Activated B cell treated with CpG ODN at 0.5 μM for 24 hours (primary cell): Measurements from ENCODE around the gene HAND1. TPM values are rescaled to one million over a fixed set of nuclear protein-coding genes. Genes with fewer than 3 reads are reported as not detected.

Experiments used
- ATAC-seq: fragments of 200-7000 bp; cut with Tn5 transposase; one replicate; pipeline ENCODE4 v1.10.0; 2021; ENCODE audit warnings: low read depth, mild to moderate bottlenecking, moderate library complexity
- CTCF ChIA-PET: fragments of 350-600 bp; sonication (Branson Sonifier 250); formaldehyde crosslinking; loops from one replicate; lab custom pipeline; 2021; ENCODE audit warnings: antibody characterized with exemption; lab: Charles Lee
- POLR2A ChIA-PET: fragments of 350-600 bp; sonication (Branson Sonifier 250); formaldehyde crosslinking; loops from one replicate; lab custom pipeline; 2021; ENCODE audit warnings: antibody characterized with exemption; lab: Charles Lee
- DNase-seq: peaks from one replicate; pipeline ENCODE4 v3.0.0; 2022
- H3K27ac Mint-ChIP-seq: one replicate; pipeline ENCODE4 v1.8.0; 2020; ENCODE audit warnings: mixed read lengths
- H3K27me3 Mint-ChIP-seq: one replicate; pipeline ENCODE4 v1.8.0; 2021; ENCODE audit warnings: mixed read lengths
- H3K36me3 Mint-ChIP-seq: one replicate; pipeline ENCODE4 v1.8.0; 2021; ENCODE audit warnings: low read depth, mixed read lengths
- H3K4me1 Mint-ChIP-seq: one replicate; pipeline ENCODE4 v1.8.0; 2021; ENCODE audit warnings: mixed read lengths
- H3K4me3 Mint-ChIP-seq: one replicate; pipeline ENCODE4 v1.8.0; 2020; ENCODE audit warnings: mild to moderate bottlenecking, mixed read lengths
- H3K9me3 Mint-ChIP-seq: one replicate; pipeline ENCODE4 v1.8.0; 2020; ENCODE audit warnings: mixed read lengths
- intact Hi-C: fragments of 100-400 bp; cut with micrococcal nuclease; formaldehyde crosslinking; loops from one replicate; pipeline ENCODE4 v1.15.1; 2024
- total RNA-seq: library from RNA; stranded (reverse); gene quantifications from 2 replicates; pipeline ENCODE4 v1.2.3, GENCODE V29; 2022
- TF ChIP-seq, protein P1 (sequence below): fragments of 200-600 bp; IDR thresholded peaks from one replicate; pipeline ENCODE4 v1.8.0; 2022; ENCODE audit warnings: antibody characterized with exemption, mild to moderate bottlenecking

The HAND1 gene
- total RNA-seq, 1 donor from 2014 or later, result not detected

DNA sequence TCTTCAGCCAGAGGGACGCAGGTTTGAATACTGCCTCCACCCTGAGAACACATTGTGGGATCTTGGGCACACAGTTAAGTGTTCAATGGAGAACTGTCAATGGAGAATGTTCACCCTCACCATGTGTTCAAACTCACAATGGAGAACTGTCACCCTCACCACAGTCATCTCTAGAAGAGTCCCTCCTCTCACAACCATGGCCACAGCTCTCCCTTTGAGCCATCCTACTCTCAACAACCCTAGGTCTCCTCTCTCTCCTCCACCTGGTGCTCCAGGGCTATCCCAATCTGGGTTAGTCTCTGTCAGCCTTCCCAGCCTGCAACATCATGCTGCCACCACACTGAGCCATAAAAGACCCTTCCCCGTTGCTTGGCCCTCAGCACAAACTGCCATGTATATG lies 36.3 kb upstream of the HAND1 start:
- no peak overlapping the region for H3K4me3 Mint-ChIP-seq
- ChIA-PET CTCF (no interaction called here), POLR2A (no interaction called here)
- DNase-seq (no peak), ATAC-seq (no peak)
- H3K4me1 Mint-ChIP-seq, result no peaks in the 10 kb centered on the region
- H3K36me3 Mint-ChIP-seq, result no peaks in the 10 kb centered on the region
- TF ChIP-seq, protein P1, sequence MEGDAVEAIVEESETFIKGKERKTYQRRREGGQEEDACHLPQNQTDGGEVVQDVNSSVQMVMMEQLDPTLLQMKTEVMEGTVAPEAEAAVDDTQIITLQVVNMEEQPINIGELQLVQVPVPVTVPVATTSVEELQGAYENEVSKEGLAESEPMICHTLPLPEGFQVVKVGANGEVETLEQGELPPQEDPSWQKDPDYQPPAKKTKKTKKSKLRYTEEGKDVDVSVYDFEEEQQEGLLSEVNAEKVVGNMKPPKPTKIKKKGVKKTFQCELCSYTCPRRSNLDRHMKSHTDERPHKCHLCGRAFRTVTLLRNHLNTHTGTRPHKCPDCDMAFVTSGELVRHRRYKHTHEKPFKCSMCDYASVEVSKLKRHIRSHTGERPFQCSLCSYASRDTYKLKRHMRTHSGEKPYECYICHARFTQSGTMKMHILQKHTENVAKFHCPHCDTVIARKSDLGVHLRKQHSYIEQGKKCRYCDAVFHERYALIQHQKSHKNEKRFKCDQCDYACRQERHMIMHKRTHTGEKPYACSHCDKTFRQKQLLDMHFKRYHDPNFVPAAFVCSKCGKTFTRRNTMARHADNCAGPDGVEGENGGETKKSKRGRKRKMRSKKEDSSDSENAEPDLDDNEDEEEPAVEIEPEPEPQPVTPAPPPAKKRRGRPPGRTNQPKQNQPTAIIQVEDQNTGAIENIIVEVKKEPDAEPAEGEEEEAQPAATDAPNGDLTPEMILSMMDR, result no peak
- no peaks in the 10 kb centered on the region for H3K9me3 Mint-ChIP-seq
- no peak overlapping the region for H3K27ac Mint-ChIP-seq
- peaks cover 33% of the 10 kb centered on the region for H3K27me3 Mint-ChIP-seq
- intact Hi-C loops, result no loop called here

DNA sequence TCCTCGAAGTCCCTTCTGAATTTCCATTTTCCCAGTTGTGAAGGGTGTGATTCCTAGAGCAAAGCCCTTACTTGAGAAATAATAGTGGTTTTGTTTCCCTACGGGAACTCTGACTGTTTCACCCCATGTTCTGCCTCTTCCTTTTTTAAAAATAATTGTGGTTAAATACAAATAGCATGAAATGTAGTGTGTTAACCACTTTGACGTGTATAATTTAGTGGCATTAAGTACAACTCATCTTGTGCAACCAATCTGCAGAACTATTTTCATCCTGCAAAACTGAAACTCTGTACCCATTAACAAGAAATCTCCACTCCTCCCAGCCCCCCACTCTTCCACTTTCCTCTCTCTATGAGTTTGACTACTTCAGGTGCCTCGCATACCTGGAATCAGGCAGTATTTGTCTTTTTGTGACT lies 35.6 kb upstream of the HAND1 start:
- Mint-ChIP-seq H3K27me3 (peaks cover 30% of the 10 kb centered on the region), H3K9me3 (no peaks in the 10 kb centered on the region), H3K36me3 (no peaks in the 10 kb centered on the region), H3K4me1 (no peaks in the 10 kb centered on the region), H3K4me3 (no peak overlapping the region), H3K27ac (no peak overlapping the region)
- TF ChIP-seq, protein P1, result no peak
- ATAC-seq (no peak), DNase-seq (no peak)
- ChIA-PET POLR2A (no interaction called here), CTCF (no interaction called here)
- intact Hi-C loops, result no loop called here

DNA sequence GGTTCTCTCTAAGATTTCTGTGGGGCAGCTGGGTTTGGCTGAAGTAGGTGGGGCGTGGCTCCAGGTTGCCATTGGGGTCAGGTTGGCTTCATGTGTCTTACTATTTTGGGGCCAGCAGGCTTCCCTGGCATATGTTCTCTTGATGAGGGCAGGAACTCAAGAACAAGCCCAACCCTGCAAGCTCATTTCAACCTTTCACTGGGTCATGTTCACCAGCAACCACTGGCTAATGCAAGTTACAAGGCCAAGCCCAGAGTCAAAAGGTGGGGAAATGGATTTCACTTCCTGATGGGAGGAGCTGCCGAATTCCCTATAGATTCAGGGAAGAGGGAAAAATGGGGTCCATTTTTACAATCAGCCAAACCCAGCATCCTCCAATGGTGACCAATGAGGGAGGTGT lies 34.0 kb upstream of the HAND1 start:
- Mint-ChIP-seq H3K27ac (no peak overlapping the region), H3K27me3 (peaks cover 19% of the 10 kb centered on the region), H3K9me3 (no peaks in the 10 kb centered on the region), H3K4me3 (no peak overlapping the region), H3K36me3 (no peaks in the 10 kb centered on the region), H3K4me1 (no peaks in the 10 kb centered on the region)
- DNase-seq (no peak), ATAC-seq (no peak)
- intact Hi-C loops, result no loop called here
- POLR2A ChIA-PET, result no interaction called here
- CTCF ChIA-PET, result no interaction called here
- TF ChIP-seq, protein P1, result no peak

DNA sequence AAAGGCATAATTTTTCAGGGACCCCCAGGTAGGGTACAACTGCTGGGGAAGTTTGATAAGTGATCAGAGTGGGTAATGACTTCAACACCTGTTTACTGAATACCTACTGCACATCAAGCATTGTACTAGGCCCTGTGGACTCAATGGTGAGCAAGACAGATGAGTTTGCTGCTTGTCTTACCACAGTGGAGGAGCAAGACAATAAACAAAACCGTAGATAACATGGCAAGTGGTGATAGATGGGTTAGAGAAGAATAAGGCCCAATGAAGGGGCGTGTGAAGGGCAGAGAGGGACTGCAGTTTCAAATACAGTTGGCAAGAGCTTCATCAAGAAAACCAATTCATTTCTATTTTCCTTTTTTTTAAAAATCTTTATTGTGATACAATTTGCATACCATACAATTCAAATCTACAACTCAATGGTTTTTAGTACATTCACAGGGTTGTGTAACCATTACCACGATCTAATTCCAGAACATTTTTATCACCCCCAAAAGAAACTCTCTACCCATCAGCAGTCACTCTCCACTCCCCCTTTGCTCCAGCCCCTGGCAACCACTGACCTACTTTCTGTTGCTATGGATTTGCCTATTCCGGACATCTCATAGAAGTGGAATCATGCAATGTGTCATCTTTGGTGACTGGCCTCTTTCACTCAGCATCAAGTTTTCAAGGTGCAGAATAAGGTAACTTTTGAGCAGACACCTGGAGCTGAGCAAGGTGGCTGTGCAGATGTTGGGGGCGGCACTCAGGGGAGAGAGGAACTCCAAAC lies 31.9 kb upstream of the HAND1 start:
- intact Hi-C loops, result no loop called here
- Mint-ChIP-seq H3K27me3 (peaks cover 19% of the 10 kb centered on the region), H3K4me1 (no peaks in the 10 kb centered on the region), H3K9me3 (no peaks in the 10 kb centered on the region), H3K4me3 (no peak overlapping the region), H3K27ac (no peak overlapping the region), H3K36me3 (no peaks in the 10 kb centered on the region)
- DNase-seq, result no peak
- CTCF ChIA-PET, result no interaction called here
- ATAC-seq, result no peak
- POLR2A ChIA-PET, result no interaction called here
- TF ChIP-seq, protein P1, result no peak

DNA sequence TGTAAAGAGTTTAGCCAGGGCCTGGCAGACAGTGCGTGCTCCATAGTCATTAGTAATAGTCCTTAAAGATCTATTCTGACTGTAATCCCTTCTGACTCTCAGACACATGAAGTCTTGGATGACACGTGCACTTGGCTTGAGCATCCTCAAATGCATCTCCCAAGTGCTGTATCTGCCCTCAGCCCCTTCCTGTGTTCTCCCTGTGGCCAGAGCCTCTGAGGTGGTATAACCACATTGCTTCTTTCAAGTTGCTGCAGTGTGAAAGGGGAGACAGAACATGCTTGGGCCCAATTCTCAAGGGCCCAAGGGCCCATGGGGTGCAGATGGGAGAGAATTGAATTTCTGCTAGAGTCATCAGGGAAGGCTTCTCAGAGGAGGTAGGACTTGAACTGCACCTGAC lies 30.1 kb upstream of the HAND1 start:
- DNase-seq (no peak), ATAC-seq (no peak)
- TF ChIP-seq, protein P1, result no peak
- no peaks in the 10 kb centered on the region for H3K36me3 Mint-ChIP-seq
- POLR2A ChIA-PET, result no interaction called here
- CTCF ChIA-PET, result no interaction called here
- intact Hi-C loops, result no loop called here
- no peaks in the 10 kb centered on the region for H3K9me3 Mint-ChIP-seq
- no peak overlapping the region for H3K27ac Mint-ChIP-seq
- H3K4me1 Mint-ChIP-seq, result peaks cover 4% of the 10 kb centered on the region
- peaks cover 8% of the 10 kb centered on the region for H3K27me3 Mint-ChIP-seq
- no peak overlapping the region for H3K4me3 Mint-ChIP-seq
